Measurements from ENCODE around the gene TDRD3.

TDRD3 gene

DNA sequence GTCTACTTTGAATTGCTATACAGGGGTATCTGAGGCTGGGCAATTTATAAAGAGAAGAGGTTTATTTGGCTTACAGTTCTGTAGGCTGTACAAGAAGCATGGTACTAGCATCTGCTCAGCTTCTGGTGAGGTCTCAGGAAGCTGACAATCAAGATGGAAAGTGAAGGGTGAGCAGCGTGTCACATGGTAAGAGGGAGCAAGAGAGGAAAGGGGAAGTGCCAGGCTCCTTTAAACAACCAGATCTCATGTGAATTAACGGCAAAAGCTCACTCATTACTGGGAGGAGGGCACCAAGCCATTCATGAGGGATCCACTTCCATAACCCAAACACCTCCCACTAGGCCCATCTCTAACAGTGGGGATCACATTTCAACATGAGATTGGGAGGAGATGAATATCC, 222.4 kb downstream of the TDRD3 start:
- H3K27me3 ChIP-seq (ENCODE audit: low read length) = no peaks in the 10 kb centered on the region
- no peaks in the 10 kb centered on the region for H3K9me2 ChIP-seq (replicated peaks; ENCODE audit: insufficient read depth, low read length)
- H3K36me3 ChIP-seq (ENCODE audit: low read length) = no peaks in the 10 kb centered on the region
- no peak overlapping the region for H3K4me3 ChIP-seq (ENCODE audit: insufficient read depth, low read length, poor library complexity, severe bottlenecking)
- no peaks in the 10 kb centered on the region for H3K9me3 ChIP-seq (ENCODE audit: insufficient read depth, low read length)
- no peak overlapping the region for H3K27ac ChIP-seq (ENCODE audit: low read depth, low read length)
- no peaks in the 10 kb centered on the region for H4K20me1 ChIP-seq (ENCODE audit: low read depth, low read length)
- TF ChIP-seq EZH2phosphoT487 (conservative IDR thresholded peaks at IDR 0.05; ENCODE audit: low read length) = no peak
- TF ChIP-seq, protein P1, sequence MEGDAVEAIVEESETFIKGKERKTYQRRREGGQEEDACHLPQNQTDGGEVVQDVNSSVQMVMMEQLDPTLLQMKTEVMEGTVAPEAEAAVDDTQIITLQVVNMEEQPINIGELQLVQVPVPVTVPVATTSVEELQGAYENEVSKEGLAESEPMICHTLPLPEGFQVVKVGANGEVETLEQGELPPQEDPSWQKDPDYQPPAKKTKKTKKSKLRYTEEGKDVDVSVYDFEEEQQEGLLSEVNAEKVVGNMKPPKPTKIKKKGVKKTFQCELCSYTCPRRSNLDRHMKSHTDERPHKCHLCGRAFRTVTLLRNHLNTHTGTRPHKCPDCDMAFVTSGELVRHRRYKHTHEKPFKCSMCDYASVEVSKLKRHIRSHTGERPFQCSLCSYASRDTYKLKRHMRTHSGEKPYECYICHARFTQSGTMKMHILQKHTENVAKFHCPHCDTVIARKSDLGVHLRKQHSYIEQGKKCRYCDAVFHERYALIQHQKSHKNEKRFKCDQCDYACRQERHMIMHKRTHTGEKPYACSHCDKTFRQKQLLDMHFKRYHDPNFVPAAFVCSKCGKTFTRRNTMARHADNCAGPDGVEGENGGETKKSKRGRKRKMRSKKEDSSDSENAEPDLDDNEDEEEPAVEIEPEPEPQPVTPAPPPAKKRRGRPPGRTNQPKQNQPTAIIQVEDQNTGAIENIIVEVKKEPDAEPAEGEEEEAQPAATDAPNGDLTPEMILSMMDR (IDR thresholded peaks at IDR 0.05; ENCODE audit: insufficient read depth, low read length, poor library complexity, severe bottlenecking) = no peak
- no peaks in the 10 kb centered on the region for H3F3A ChIP-seq (ENCODE audit: insufficient read depth)
- no peak overlapping the region for H3K9ac ChIP-seq (ENCODE audit: low read length)
- H3K4me2 ChIP-seq (ENCODE audit: low read depth, low read length, poor library complexity, severe bottlenecking) = no peak overlapping the region
- H2AFZ ChIP-seq (ENCODE audit: low read depth, low read length, severe bottlenecking) = no peak overlapping the region
- no peaks in the 10 kb centered on the region for H3K79me2 ChIP-seq (ENCODE audit: insufficient read depth, low read length)

GRCh38 chr13:60620611-60621395, 223.8 kb downstream of the TDRD3 start:
- H3K9me3 ChIP-seq (ENCODE audit: insufficient read depth, low read length) = no peaks in the 10 kb centered on the region
- H3K79me2 ChIP-seq (ENCODE audit: insufficient read depth, low read length) = no peaks in the 10 kb centered on the region
- no peaks in the 10 kb centered on the region for H3K27me3 ChIP-seq (ENCODE audit: low read length)
- no peak overlapping the region for H3K4me3 ChIP-seq (ENCODE audit: insufficient read depth, low read length, poor library complexity, severe bottlenecking)
- no peaks in the 10 kb centered on the region for H3K9me2 ChIP-seq (replicated peaks; ENCODE audit: insufficient read depth, low read length)
- H3K4me2 ChIP-seq (ENCODE audit: low read depth, low read length, poor library complexity, severe bottlenecking) = no peak overlapping the region
- TF ChIP-seq, protein P1 (IDR thresholded peaks at IDR 0.05; ENCODE audit: insufficient read depth, low read length, poor library complexity, severe bottlenecking) = no peak
- TF ChIP-seq EZH2phosphoT487 (conservative IDR thresholded peaks at IDR 0.05; ENCODE audit: low read length) = no peak
- H4K20me1 ChIP-seq (ENCODE audit: low read depth, low read length) = no peaks in the 10 kb centered on the region
- no peaks in the 10 kb centered on the region for H3K36me3 ChIP-seq (ENCODE audit: low read length)
- no peak overlapping the region for H3K9ac ChIP-seq (ENCODE audit: low read length)
- no peak overlapping the region for H2AFZ ChIP-seq (ENCODE audit: low read depth, low read length, severe bottlenecking)
- no peaks in the 10 kb centered on the region for H3F3A ChIP-seq (ENCODE audit: insufficient read depth)
- H3K27ac ChIP-seq (ENCODE audit: low read depth, low read length) = no peak overlapping the region

- Histone ChIP-seq H3F3A (ENCODE audit: insufficient read depth) (no peaks in the 10 kb centered on the region), H3K9me3 (ENCODE audit: insufficient read depth, low read length) (no peaks in the 10 kb centered on the region), H3K36me3 (ENCODE audit: low read length) (no peaks in the 10 kb centered on the region), H3K9me2 (replicated peaks; ENCODE audit: insufficient read depth, low read length) (no peaks in the 10 kb centered on the region), H3K27me3 (ENCODE audit: low read length) (no peaks in the 10 kb centered on the region), H3K4me2 (ENCODE audit: low read depth, low read length, poor library complexity, severe bottlenecking) (no peak overlapping the region), H2AFZ (ENCODE audit: low read depth, low read length, severe bottlenecking) (no peak overlapping the region), H3K27ac (ENCODE audit: low read depth, low read length) (no peak overlapping the region), H4K20me1 (ENCODE audit: low read depth, low read length) (no peaks in the 10 kb centered on the region), H3K4me3 (ENCODE audit: insufficient read depth, low read length, poor library complexity, severe bottlenecking) (no peak overlapping the region), H3K79me2 (ENCODE audit: insufficient read depth, low read length) (no peaks in the 10 kb centered on the region), H3K9ac (ENCODE audit: low read length) (no peak overlapping the region)
- no peak for TF ChIP-seq EZH2phosphoT487 (conservative IDR thresholded peaks at IDR 0.05; ENCODE audit: low read length)
- TF ChIP-seq, protein P1 (IDR thresholded peaks at IDR 0.05; ENCODE audit: insufficient read depth, low read length, poor library complexity, severe bottlenecking) = no peak
Observed at GRCh38 chr13:60623151-60623550, 226.1 kb downstream of the TDRD3 start.
